Measurements from ENCODE around the gene PLXNA3. TPM values are rescaled to one million over a fixed set of nuclear protein-coding genes. Genes with fewer than 3 reads are reported as not detected.

The PLXNA3 gene
- total and polyA plus RNA-seq, 12 donors, result 2.1 to 83.6 (median 24.8) TPM

Small RNAs within 50 kb of the gene (microRNA-seq; reads per million reads assigned to microRNA genes)
- 0.85 to 1.9 (median 1.3) reads per million in 3 donors for gene MIR6858

Small RNAs within 50 kb of the gene (small RNA-seq; reads per million reads assigned to genes)
- gene MIR6858 (0.08 to 0.47 reads per million in 2 donors), gene RN7SL697P (0 reads per million in 2 donors)

Other genes with a start within 250 kb of the PLXNA3 start
- not detected for gene OPN1MW2, start 238.5 kb upstream of the PLXNA3 start, total RNA-seq
- gene OPN1MW2, start 238.5 kb upstream of the PLXNA3 start, polyA plus RNA-seq, result not detected
- not detected for gene OPN1MW3, start 200.7 kb upstream of the PLXNA3 start, total RNA-seq
- not detected for gene OPN1MW3, start 200.7 kb upstream of the PLXNA3 start, polyA plus RNA-seq
- gene TEX28, start 163.2 kb upstream of the PLXNA3 start, total RNA-seq, result under 1 TPM in 1 of 9 donors, not detected in 8; 0.18 TPM
- gene TEX28, start 163.2 kb upstream of the PLXNA3 start, polyA plus RNA-seq, result under 1 TPM in 1 of 3 donors, not detected in 2; 0.07 TPM
- gene TKTL1, start 162.5 kb upstream of the PLXNA3 start, total RNA-seq, result 1 to 10 TPM in 1 of 9 donors, under 1 TPM in 4, not detected in 4; 0.16 to 1.1 (median 0.56) TPM
- under 1 TPM in 1 of 3 donors, not detected in 2; 0.31 TPM for gene TKTL1, start 162.5 kb upstream of the PLXNA3 start, polyA plus RNA-seq
- 100 to 1,000 TPM in 8 of 9 donors, 10 to 100 TPM in 1; 57.0 to 979 (median 499) TPM for gene FLNA, start 83.6 kb upstream of the PLXNA3 start, total RNA-seq
- 100 to 1,000 TPM; 169 to 861 (median 612) TPM for gene FLNA, start 83.6 kb upstream of the PLXNA3 start, polyA plus RNA-seq
- gene EMD, start 79.0 kb upstream of the PLXNA3 start, total RNA-seq, result 10 to 100 TPM in 8 of 9 donors, 1 to 10 TPM in 1; 7.7 to 82.7 (median 46.5) TPM
- gene EMD, start 79.0 kb upstream of the PLXNA3 start, polyA plus RNA-seq, result 10 to 100 TPM; 75.9 to 95.2 (median 79.1) TPM
- gene RPL10, start 59.9 kb upstream of the PLXNA3 start, total RNA-seq, result 1,000 to 10,000 TPM in 8 of 9 donors, 100 to 1,000 TPM in 1; 626 to 5,287 (median 2,456) TPM
- 1,000 to 10,000 TPM; 1,725 to 3,645 (median 2,430) TPM for gene RPL10, start 59.9 kb upstream of the PLXNA3 start, polyA plus RNA-seq
- gene DNASE1L1, start 49.0 kb upstream of the PLXNA3 start, total RNA-seq, result 100 to 1,000 TPM in 1 of 9 donors, 10 to 100 TPM in 7, 1 to 10 TPM in 1; 9.3 to 101 (median 47.8) TPM
- gene DNASE1L1, start 49.0 kb upstream of the PLXNA3 start, polyA plus RNA-seq, result 10 to 100 TPM; 17.2 to 48.0 (median 42.7) TPM
- gene TAFAZZIN, start 46.7 kb upstream of the PLXNA3 start, total RNA-seq, result 10 to 100 TPM; 15.0 to 47.1 (median 26.4) TPM
- 100 to 1,000 TPM in 2 of 3 donors, 1 to 10 TPM in 1; 8.6 to 142 (median 103) TPM for gene TAFAZZIN, start 46.7 kb upstream of the PLXNA3 start, polyA plus RNA-seq
- 100 to 1,000 TPM in 6 of 9 donors, 10 to 100 TPM in 3; 68.8 to 170 (median 135) TPM for gene ATP6AP1, start 29.6 kb upstream of the PLXNA3 start, total RNA-seq
- 100 to 1,000 TPM in 1 of 3 donors, 10 to 100 TPM in 2; 55.4 to 133 (median 56.8) TPM for gene ATP6AP1, start 29.6 kb upstream of the PLXNA3 start, polyA plus RNA-seq
- gene GDI1, start 21.1 kb upstream of the PLXNA3 start, total RNA-seq, result 100 to 1,000 TPM in 8 of 9 donors, 10 to 100 TPM in 1; 85.6 to 142 (median 112) TPM
- gene GDI1, start 21.1 kb upstream of the PLXNA3 start, polyA plus RNA-seq, result 100 to 1,000 TPM; 155 to 287 (median 216) TPM
- 10 to 100 TPM; 25.1 to 74.5 (median 51.1) TPM for gene FAM50A, start 14.1 kb upstream of the PLXNA3 start, total RNA-seq
- gene FAM50A, start 14.1 kb upstream of the PLXNA3 start, polyA plus RNA-seq, result 100 to 1,000 TPM; 104 to 451 (median 241) TPM
- 100 to 1,000 TPM in 1 of 9 donors, 10 to 100 TPM in 8; 22.5 to 101 (median 52.6) TPM for gene LAGE3, start 21.0 kb downstream of the PLXNA3 start, total RNA-seq
- 10 to 100 TPM; 11.3 to 24.0 (median 12.0) TPM for gene LAGE3, start 21.0 kb downstream of the PLXNA3 start, polyA plus RNA-seq
- 10 to 100 TPM; 36.4 to 95.6 (median 56.3) TPM for gene UBL4A, start 28.3 kb downstream of the PLXNA3 start, total RNA-seq
- gene UBL4A, start 28.3 kb downstream of the PLXNA3 start, polyA plus RNA-seq, result 10 to 100 TPM; 18.3 to 31.1 (median 23.6) TPM
- 10 to 100 TPM; 19.6 to 33.4 (median 28.5) TPM for gene SLC10A3, start 32.3 kb downstream of the PLXNA3 start, total RNA-seq
- 10 to 100 TPM in 2 of 3 donors, 1 to 10 TPM in 1; 8.7 to 24.2 (median 23.2) TPM for gene SLC10A3, start 32.3 kb downstream of the PLXNA3 start, polyA plus RNA-seq
- gene FAM3A, start 58.0 kb downstream of the PLXNA3 start, total RNA-seq, result 10 to 100 TPM; 42.9 to 77.1 (median 50.9) TPM
- gene FAM3A, start 58.0 kb downstream of the PLXNA3 start, polyA plus RNA-seq, result 100 to 1,000 TPM in 1 of 3 donors, 10 to 100 TPM in 2; 13.5 to 115 (median 92.8) TPM
- 100 to 1,000 TPM in 5 of 9 donors, 10 to 100 TPM in 4; 22.1 to 124 (median 102) TPM for gene G6PD, start 88.6 kb downstream of the PLXNA3 start, total RNA-seq
- 10 to 100 TPM; 41.6 to 93.6 (median 78.0) TPM for gene G6PD, start 88.6 kb downstream of the PLXNA3 start, polyA plus RNA-seq
- 10 to 100 TPM; 12.5 to 47.5 (median 29.8) TPM for gene IKBKG, start 89.3 kb downstream of the PLXNA3 start, total RNA-seq
- 10 to 100 TPM in 2 of 3 donors, 1 to 10 TPM in 1; 9.6 to 39.1 (median 36.1) TPM for gene IKBKG, start 89.3 kb downstream of the PLXNA3 start, polyA plus RNA-seq
- not detected for gene CTAG1A, start 126.9 kb downstream of the PLXNA3 start, total RNA-seq
- under 1 TPM in 1 of 3 donors, not detected in 2; 0.34 TPM for gene CTAG1A, start 126.9 kb downstream of the PLXNA3 start, polyA plus RNA-seq
- not detected for gene CTAG1B, start 161.0 kb downstream of the PLXNA3 start, total RNA-seq
- under 1 TPM in 1 of 3 donors, not detected in 2; 0.57 TPM for gene CTAG1B, start 161.0 kb downstream of the PLXNA3 start, polyA plus RNA-seq
- gene CTAG2, start 195.3 kb downstream of the PLXNA3 start, total RNA-seq, result 1 to 10 TPM in 1 of 9 donors, not detected in 8; 5.5 TPM
- gene CTAG2, start 195.3 kb downstream of the PLXNA3 start, polyA plus RNA-seq, result 1 to 10 TPM in 1 of 3 donors, under 1 TPM in 1, not detected in 1; 0.79 to 7.2 TPM

Measured in adrenal gland (tissue), 12 donors.